Loucy (cell line): ENCODE results near the gene DLG2.

Experiments used
- CTCF ChIP-seq: fragments of 200-600 bp; sonication (generic); conservative IDR thresholded peaks from 2 replicates; pipeline ENCODE4 v1.5.1; 2014; ENCODE audit warnings: mild to moderate bottlenecking, antibody characterized with exemption, low read length
- EZH2phosphoT487 ChIP-seq: fragments of 200-600 bp; IDR thresholded peaks from 2 replicates; pipeline ENCODE4 v1.6.1; 2018; ENCODE audit warnings: antibody characterized with exemption, mild to moderate bottlenecking, moderate library complexity, borderline replicate concordance

- TF ChIP-seq CTCF (no peak), EZH2phosphoT487 (no peak)
These were observed 2025.1 kb downstream of the DLG2 start for GRCh38 chr11:83601914-83602527.
